Measurements from ENCODE around the gene PDXP.

- TF ChIP-seq POLR2AphosphoS5 (IDR thresholded peaks at IDR 0.05; ENCODE audit: low read depth, low read length) (no peak), SIN3A (IDR thresholded peaks at IDR 0.05; ENCODE audit: borderline replicate concordance, insufficient read depth, low read length) (no peak)
Observed at GRCh38 chr22:37643225-37643847, 15.2 kb upstream of the PDXP start.

All from PFSK-1 (cell line).